ENCODE measurements around the gene GTF3C2.

DNA sequence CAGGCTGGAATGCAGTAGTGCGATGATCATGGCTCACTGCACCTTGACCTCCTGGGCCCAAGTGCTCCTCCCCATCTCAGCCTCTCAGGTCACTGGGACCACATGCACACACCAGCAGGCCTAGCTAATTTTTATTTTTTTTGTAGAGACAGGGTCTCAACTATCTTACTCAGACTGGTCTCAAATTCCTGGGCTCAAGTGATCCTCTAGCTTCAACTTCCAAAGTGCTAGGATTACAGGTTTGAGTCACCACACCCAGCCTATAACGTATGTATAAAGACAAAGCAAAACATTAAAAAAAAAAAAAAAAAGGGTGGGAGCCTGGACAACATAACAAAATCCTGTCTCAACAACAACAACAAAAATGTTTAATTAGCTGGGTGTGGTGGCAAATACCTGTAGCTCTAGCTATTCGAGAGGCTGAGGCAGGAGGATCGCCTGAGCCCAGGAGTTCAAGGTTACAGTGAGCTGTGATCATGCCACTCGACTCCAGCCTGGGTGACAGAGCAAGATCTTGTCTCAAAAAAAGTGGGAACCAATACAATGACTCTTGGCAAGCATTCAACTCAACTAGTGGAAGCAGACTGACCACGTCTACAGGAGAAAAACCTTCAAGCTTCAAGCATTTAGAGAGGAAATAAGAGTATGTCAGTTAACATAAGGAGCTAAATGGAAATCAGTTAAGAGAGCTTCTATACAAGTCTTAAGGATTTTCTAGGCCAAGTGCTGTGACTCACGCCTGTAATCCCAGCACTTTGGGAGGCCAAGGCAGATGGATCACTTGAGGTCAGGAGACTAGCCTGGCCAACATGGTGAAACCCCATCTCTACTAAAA is 2.6 kb downstream of the GTF3C2 start:
- TF ChIP-seq, protein P1, sequence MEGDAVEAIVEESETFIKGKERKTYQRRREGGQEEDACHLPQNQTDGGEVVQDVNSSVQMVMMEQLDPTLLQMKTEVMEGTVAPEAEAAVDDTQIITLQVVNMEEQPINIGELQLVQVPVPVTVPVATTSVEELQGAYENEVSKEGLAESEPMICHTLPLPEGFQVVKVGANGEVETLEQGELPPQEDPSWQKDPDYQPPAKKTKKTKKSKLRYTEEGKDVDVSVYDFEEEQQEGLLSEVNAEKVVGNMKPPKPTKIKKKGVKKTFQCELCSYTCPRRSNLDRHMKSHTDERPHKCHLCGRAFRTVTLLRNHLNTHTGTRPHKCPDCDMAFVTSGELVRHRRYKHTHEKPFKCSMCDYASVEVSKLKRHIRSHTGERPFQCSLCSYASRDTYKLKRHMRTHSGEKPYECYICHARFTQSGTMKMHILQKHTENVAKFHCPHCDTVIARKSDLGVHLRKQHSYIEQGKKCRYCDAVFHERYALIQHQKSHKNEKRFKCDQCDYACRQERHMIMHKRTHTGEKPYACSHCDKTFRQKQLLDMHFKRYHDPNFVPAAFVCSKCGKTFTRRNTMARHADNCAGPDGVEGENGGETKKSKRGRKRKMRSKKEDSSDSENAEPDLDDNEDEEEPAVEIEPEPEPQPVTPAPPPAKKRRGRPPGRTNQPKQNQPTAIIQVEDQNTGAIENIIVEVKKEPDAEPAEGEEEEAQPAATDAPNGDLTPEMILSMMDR (conservative IDR thresholded peaks at IDR 0.05; ENCODE audit: low read depth, low read length) = no peak
- no peak for TF ChIP-seq EZH2 (IDR thresholded peaks at IDR 0.05; ENCODE audit: borderline replicate concordance, low read depth, low read length, poor library complexity, severe bottlenecking)

Measured in A673 (cell line).